Right cardiac atrium (tissue), 5 donors: ENCODE results near the gene HDDC3. TPM values are rescaled to one million over a fixed set of nuclear protein-coding genes. Genes with fewer than 3 reads are reported as not detected.

ENCODE experiments used
- ATAC-seq, 2 donors: fragments of 200-7000 bp; cut with Tn5 transposase; one replicate each; pipeline versions ENCODE4 v1.8.0 to v1.9.1; 2020; ENCODE audit warnings: moderate library complexity in 2 of 2, mild to moderate bottlenecking in 1 of 2
- DNase-seq, 3 donors: peaks; one replicate each; pipeline ENCODE4 v3.0.0-alpha.2; 2020
- H3K27ac ChIP-seq: one replicate; pipeline ENCODE4 v1.5.1; 2013; ENCODE audit warnings: mild to moderate bottlenecking, low read length, control low read depth, moderate library complexity
- H3K27me3 ChIP-seq: one replicate; pipeline ENCODE4 v1.6.1; 2013; ENCODE audit not compliant: control insufficient read depth, insufficient read depth
- H3K4me1 ChIP-seq: one replicate; pipeline ENCODE4 v1.6.1; 2013; ENCODE audit warnings: low read length; ENCODE audit not compliant: control insufficient read depth, insufficient read depth
- H3K4me3 ChIP-seq: one replicate; pipeline ENCODE4 v1.5.1; 2013; ENCODE audit warnings: low read length, control low read depth
- H3K9me3 ChIP-seq: one replicate; pipeline ENCODE4 v1.6.1; 2013; ENCODE audit warnings: low read length; ENCODE audit not compliant: control insufficient read depth
- WGBS: extraction: QIAGEN DNeasy Blood & Tissue Kit; methylation state at CpG from one replicate; pipeline ENCODE4 v1.1.7; 2013; 5-methylcytosine and 5-hydroxymethylcytosine counted together
- intact Hi-C, 4 donors: fragments of 100-400 bp; cut with DNase I; formaldehyde crosslinking; loops; one replicate each; pipeline versions ENCODE4 v1.11.0 to v1.14.0; 2022 to 2023
- long read RNA-seq, 4 donors: library from polyadenylated mRNA; unstranded; transcript quantifications; one replicate each; pipeline ENCODE4 v2.0.0, GENCODE V29; 2020 to 2021
- polyA plus RNA-seq: library from polyadenylated mRNA; stranded (reverse); fragments of 200-250 nt; gene quantifications from one replicate; pipeline ENCODE4 v1.2.3, GENCODE V29; 2013
- total RNA-seq, 4 donors: library from RNA; stranded (reverse); fragmentation: NEBNext Ultra II Directional; extraction: Animal tissue kit (Norgen Biotek cat#: 25700); gene quantifications; one replicate each; pipeline ENCODE4 v1.2.1, GENCODE V29; 2021
- donor health status: healthy with polysubstance abuse.
- donor health status: DM: no; HTN: yes; CAD: no.
- donor health status: DM: no; HTN: no; CAD: no.
- donor health status: DM: no; HTN: yes; CAD: no; lungs with severe emphysema.
- donor health status: DM: yes; HTN: yes; CAD: no.

HDDC3 gene
- total RNA-seq: 10 to 100 TPM; 13.5 to 17.7 (median 17.0) TPM
- 22.2 TPM for polyA plus RNA-seq
- long read RNA-seq, donor 1, transcript HDDC3-202 (4 exons, 1,880 nt): major isoform, 10 of 15 reads
- long read RNA-seq, donor 1, partial matches to known transcripts: 0 of 15 reads
- long read RNA-seq, donor 1, other reads (novel, unspliced or antisense): 3 of 15 reads
- long read RNA-seq, donor 2, full-length matches to known transcripts: 9 of 10 reads
- long read RNA-seq, donor 2, partial matches to known transcripts: 0 of 10 reads
- long read RNA-seq, donor 2, other reads (novel, unspliced or antisense): 1 of 10 reads
- long read RNA-seq, donor 3, full-length matches to known transcripts: 17 of 27 reads
- long read RNA-seq, donor 3, partial matches to known transcripts: 1 of 27 reads
- long read RNA-seq, donor 3, other reads (novel, unspliced or antisense): 9 of 27 reads
- long read RNA-seq, donor 4, transcript HDDC3-202 (4 exons, 1,880 nt): major isoform, 10 of 15 reads
- long read RNA-seq, donor 4, partial matches to known transcripts: 1 of 15 reads
- long read RNA-seq, donor 4, other reads (novel, unspliced or antisense): 1 of 15 reads

DNA sequence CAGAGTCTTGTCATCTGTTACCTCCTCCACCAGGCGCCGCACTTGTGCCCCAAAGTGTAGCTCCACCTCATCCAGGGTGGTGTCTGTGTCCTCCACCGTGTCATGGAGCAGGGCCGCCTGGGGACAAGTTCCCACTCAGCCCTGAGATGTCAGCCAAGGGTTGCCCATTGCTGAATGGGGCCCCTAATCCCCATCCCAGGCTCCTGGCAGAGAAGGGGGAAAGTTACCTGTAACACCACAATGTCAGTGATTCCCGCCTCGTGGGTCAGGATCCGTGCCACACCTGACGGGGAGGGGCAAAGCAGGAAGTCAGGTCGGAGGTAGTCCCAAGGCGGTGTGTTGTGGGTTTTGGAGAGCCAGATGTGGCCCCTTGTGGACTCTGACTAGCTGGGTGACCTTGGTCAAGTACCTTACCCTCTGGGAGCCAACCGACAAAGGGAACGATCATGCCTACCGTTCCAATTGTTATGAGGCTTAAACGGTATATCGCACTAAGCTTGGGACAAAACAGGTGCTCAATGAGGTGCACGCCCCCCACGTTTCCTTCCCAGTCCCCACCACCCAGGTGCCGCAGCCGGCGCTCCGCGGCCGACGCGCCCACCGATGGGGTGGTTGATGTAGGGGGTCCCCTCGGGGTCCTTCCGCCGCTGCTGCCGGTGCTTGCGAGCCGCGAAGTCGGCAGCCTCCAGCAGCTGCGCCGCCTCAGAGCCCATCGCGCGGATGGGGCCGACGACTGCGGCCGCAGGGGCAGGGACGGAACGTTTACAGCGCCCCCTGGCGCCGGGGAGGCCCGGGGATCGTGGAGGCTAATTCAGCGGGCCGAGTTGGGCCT, at the start of gene HDDC3:
Gene HDDC3, minus strand, starts transcription at position 722 of the 832 bp plus-strand sequence. Its CDS starts 9 bp downstream, at position 713.
- 1% methylated on average over 52 of the region's 52 CpGs for WGBS
- H3K27ac ChIP-seq: peak within 1 kb of the TSS; percentile 83
- peak; percentile 64 to 71 for ATAC-seq
- H3K4me3 ChIP-seq: peak within 1 kb of the TSS; percentile 58
- no peaks in the 10 kb centered on the region for H3K27me3 ChIP-seq
- intact Hi-C loops: loop anchor here in 1 of 4 donors (2.0 kb wide), 1 partner anchor 29 kb away; the partner anchor contains the start of gene MAN2A2
- H3K9me3 ChIP-seq: no peaks in the 10 kb centered on the region
- peak; percentile 93 to 97 (median 97) for DNase-seq
- peaks cover 10% of the 10 kb centered on the region for H3K4me1 ChIP-seq

GRCh38 chr15:90982135-90982534, 49.8 kb upstream of the HDDC3 start:
- 92% methylated on average over 5 of the region's 5 CpGs for WGBS
- no peak for ATAC-seq
- no peaks in the 10 kb centered on the region for H3K27me3 ChIP-seq
- no peaks in the 10 kb centered on the region for H3K4me1 ChIP-seq
- DNase-seq: no peak
- H3K9me3 ChIP-seq: no peaks in the 10 kb centered on the region
- no peak overlapping the region for H3K4me3 ChIP-seq
- no peak overlapping the region for H3K27ac ChIP-seq
- intact Hi-C loops: no loop called here

- Histone ChIP-seq H3K4me3 (no peak overlapping the region), H3K9me3 (no peaks in the 10 kb centered on the region), H3K4me1 (no peaks in the 10 kb centered on the region), H3K27me3 (no peaks in the 10 kb centered on the region), H3K27ac (no peak overlapping the region)
- ATAC-seq (no peak), DNase-seq (no peak)
- WGBS: 95% methylated on average over 6 of the region's 6 CpGs
- intact Hi-C loops: no loop called here
These were observed 49.3 kb upstream of the HDDC3 start for GRCh38 chr15:90981681-90982080.

GRCh38 chr15:90979582-90979981, 47.2 kb upstream of the HDDC3 start:
- Histone ChIP-seq H3K4me1 (no peaks in the 10 kb centered on the region), H3K9me3 (no peaks in the 10 kb centered on the region), H3K27me3 (no peaks in the 10 kb centered on the region), H3K4me3 (no peak overlapping the region), H3K27ac (no peak overlapping the region)
- 64% methylated on average over 1 of the region's 1 CpG for WGBS
- DNase-seq (no peak), ATAC-seq (no peak)
- intact Hi-C loops: no loop called here

- intact Hi-C loops: no loop called here
These were observed 41.9 kb upstream of the HDDC3 start for GRCh38 chr15:90974216-90974615.

DNA sequence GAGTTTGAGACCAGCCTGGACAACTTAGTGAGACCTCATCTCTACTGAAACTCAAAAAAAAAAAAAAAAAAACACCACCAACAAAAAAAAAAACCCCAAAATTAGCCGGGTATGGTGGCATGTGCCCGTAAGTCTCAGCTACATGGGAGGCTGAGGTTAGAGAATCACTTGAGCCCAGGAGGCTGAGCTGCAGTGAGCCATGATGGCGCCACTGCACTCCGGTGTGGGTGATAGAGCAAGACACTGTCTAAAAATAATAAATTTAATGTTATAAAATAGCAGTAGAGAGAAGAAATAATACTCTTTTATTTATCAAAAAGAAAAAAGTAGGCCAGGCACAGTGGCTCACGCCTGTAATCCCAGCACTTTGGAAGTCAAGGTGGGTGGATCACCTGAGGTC, 39.8 kb upstream of the HDDC3 start:
- intact Hi-C loops: no loop called here
- no peaks in the 10 kb centered on the region for H3K9me3 ChIP-seq
- DNase-seq: no peak
- H3K4me1 ChIP-seq: no peaks in the 10 kb centered on the region
- H3K27ac ChIP-seq: no peak overlapping the region
- H3K27me3 ChIP-seq: no peaks in the 10 kb centered on the region
- no peak for ATAC-seq
- H3K4me3 ChIP-seq: no peak overlapping the region
- 97% methylated on average over 5 of the region's 5 CpGs for WGBS

More at GRCh38 chr15:90974216-90974615, 41.9 kb upstream of the HDDC3 start:
- no peak for DNase-seq
- Histone ChIP-seq H3K9me3 (no peaks in the 10 kb centered on the region), H3K27ac (no peak overlapping the region), H3K27me3 (no peaks in the 10 kb centered on the region), H3K4me3 (no peak overlapping the region), H3K4me1 (no peaks in the 10 kb centered on the region)
- 96% methylated on average over 21 of the region's 21 CpGs for WGBS
- no peak for ATAC-seq

DNA sequence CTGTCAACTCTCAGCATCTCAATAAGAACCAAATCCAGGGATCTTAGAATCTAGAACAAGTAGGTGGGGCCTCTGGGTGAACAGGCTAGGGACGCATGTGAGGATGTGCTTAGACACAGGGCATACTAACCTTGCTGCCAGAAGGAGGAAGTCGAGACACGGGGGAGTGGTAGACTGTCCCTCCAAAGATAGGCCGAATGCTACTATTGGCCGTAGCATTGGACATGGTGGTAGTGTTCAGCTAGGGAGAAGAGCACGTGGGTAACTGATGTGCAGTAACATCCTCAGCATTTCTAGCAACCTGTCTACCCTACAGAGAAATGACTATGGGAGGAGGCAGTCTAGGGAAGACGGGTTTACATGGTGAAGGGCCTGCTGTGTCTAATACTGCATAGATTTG, 37.9 kb upstream of the HDDC3 start:
- DNase-seq (no peak), ATAC-seq (no peak)
- H3K9me3 ChIP-seq: no peaks in the 10 kb centered on the region
- H3K4me1 ChIP-seq: no peaks in the 10 kb centered on the region
- no peak overlapping the region for H3K27ac ChIP-seq
- no peak overlapping the region for H3K4me3 ChIP-seq
- 89% methylated on average over 7 of the region's 7 CpGs for WGBS
- H3K27me3 ChIP-seq: no peaks in the 10 kb centered on the region
- intact Hi-C loops: no loop called here

DNA sequence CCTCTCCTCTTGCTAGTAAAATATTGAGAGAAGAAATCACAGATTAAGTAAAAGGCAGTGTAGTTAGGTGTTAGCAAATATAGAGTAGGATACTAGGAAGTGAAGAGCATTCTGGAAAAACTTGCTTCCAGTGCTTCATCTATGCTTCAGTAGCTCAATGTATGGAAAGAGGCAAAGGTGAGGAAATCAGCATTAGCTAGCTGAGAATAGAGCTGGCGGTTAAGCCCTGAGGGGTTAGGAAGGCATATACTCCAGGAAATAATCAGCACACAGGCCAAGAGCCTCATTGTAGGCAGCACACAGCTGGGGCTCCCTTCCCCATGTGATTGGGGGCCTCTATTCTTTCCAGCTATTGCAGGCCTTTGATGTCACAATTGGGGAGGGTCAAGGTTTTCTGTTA, 36.1 kb upstream of the HDDC3 start:
- H3K27ac ChIP-seq: no peak overlapping the region
- DNase-seq (no peak), ATAC-seq (no peak)
- WGBS: 93% methylated on average over 1 of the region's 1 CpG
- H3K27me3 ChIP-seq: no peaks in the 10 kb centered on the region
- intact Hi-C loops: loop anchor here in 1 of 4 donors (10.0 kb wide), 1 partner anchor 296 kb away; no protein-coding TSS in a partner anchor
- H3K4me3 ChIP-seq: no peak overlapping the region
- no peaks in the 10 kb centered on the region for H3K9me3 ChIP-seq
- no peaks in the 10 kb centered on the region for H3K4me1 ChIP-seq

- no peaks in the 10 kb centered on the region for H3K4me1 ChIP-seq
- intact Hi-C loops: loop anchor here in 1 of 4 donors (10.0 kb wide), 1 partner anchor 298 kb away; no protein-coding TSS in a partner anchor
- 86% methylated on average over 5 of the region's 5 CpGs for WGBS
- no peaks in the 10 kb centered on the region for H3K9me3 ChIP-seq
- no peak overlapping the region for H3K27ac ChIP-seq
- DNase-seq (no peak), ATAC-seq (no peak)
- H3K4me3 ChIP-seq: no peak overlapping the region
- no peaks in the 10 kb centered on the region for H3K27me3 ChIP-seq
These were observed 34.9 kb upstream of the HDDC3 start for GRCh38 chr15:90967206-90967605.

DNA sequence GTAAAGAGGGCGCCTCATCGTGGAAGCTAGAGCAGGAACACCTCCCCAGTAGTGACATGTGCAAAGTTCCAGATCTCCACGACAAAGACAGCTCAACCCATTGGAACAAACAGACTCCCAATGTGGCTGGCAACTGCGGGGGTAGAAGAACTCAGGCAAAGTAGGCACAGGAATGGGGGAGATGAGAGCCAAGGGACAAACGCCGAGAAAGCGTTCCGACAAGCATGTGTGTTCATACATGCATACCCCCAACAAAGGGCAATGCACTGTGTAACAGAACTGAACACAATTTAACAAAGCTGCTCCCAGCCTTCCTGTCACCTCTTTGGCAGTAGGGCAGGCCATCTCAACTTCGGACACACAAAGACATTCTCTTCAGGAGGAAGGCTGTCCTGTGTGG, 33.9 kb upstream of the HDDC3 start:
- H3K27me3 ChIP-seq: no peaks in the 10 kb centered on the region
- intact Hi-C loops: loop anchor here in 1 of 4 donors (10.0 kb wide), 1 partner anchor 299 kb away; no protein-coding TSS in a partner anchor
- no peak for ATAC-seq

More for the DNA sequence above, 33.9 kb upstream of the HDDC3 start:
- no peak overlapping the region for H3K4me3 ChIP-seq
- DNase-seq: no peak
- WGBS: 87% methylated on average over 9 of the region's 9 CpGs
- H3K27ac ChIP-seq: no peak overlapping the region
- no peaks in the 10 kb centered on the region for H3K4me1 ChIP-seq
- H3K9me3 ChIP-seq: no peaks in the 10 kb centered on the region
